Panc1 (cell line): ENCODE measurements around the gene ZDBF2. TPM values are rescaled to one million over a fixed set of nuclear protein-coding genes. Genes with fewer than 3 reads are reported as not detected.

Experiments
- ATAC-seq: fragments of 200-7000 bp; cut with Tn5 transposase; 2 replicates; pipeline ENCODE4 v1.9.1; 2020; ENCODE audit warnings: mild to moderate bottlenecking, moderate library complexity
- BruUV-seq: library from RNA; stranded (reverse); fragments of 400-500 nt; replicated peaks from 2 replicates; lab custom pipeline; 2021; lab: Mats Ljungman, UMichigan
- CTCF ChIA-PET: fragments of 300-600 bp; sonication (Branson Sonifier 250); formaldehyde crosslinking; loops from one replicate; lab custom pipeline; 2022; ENCODE audit warnings: antibody characterized with exemption; lab: Charles Lee
- POLR2A ChIA-PET: fragments of 300-600 bp; sonication (Branson Sonifier 250); formaldehyde crosslinking; loops from one replicate; lab custom pipeline; 2022; ENCODE audit warnings: antibody characterized with exemption; lab: Charles Lee
- DNase-seq: peaks from one replicate; pipeline ENCODE4 v3.0.0-alpha.2; 2010; ENCODE audit warnings: low read depth, low spot score
- H3K27ac ChIP-seq: 2 replicates; pipeline ENCODE4 v1.5.1; 2011; ENCODE audit warnings: mild to moderate bottlenecking, low read length, inconsistent platforms
- H3K27me3 ChIP-seq: fragments of 200-500 bp; sonication (Bioruptor generic); 2 replicates; pipeline ENCODE4 v1.6.0; 2014; ENCODE audit warnings: low read length, inconsistent platforms; ENCODE audit not compliant: control insufficient read depth, insufficient read depth
- H3K36me3 ChIP-seq: fragments of 200-500 bp; sonication (Bioruptor generic); 2 replicates; pipeline ENCODE4 v1.5.1; 2014; ENCODE audit warnings: inconsistent platforms, mild to moderate bottlenecking, low read length, moderate library complexity; ENCODE audit not compliant: control insufficient read depth, insufficient read depth
- H3K4me1 ChIP-seq: 2 replicates; pipeline ENCODE4 v1.5.1; 2011; ENCODE audit warnings: inconsistent platforms, mild to moderate bottlenecking, low read length, moderate library complexity; ENCODE audit not compliant: control insufficient read depth, insufficient read depth
- H3K4me3 ChIP-seq, 2 experiments: 2 replicates each; pipeline ENCODE4 v1.5.1; 2011 to 2012; ENCODE audit warnings: low read depth in 2 of 2, low read length in 2 of 2, mild to moderate bottlenecking in 2 of 2, inconsistent platforms in 1 of 2, moderate library complexity in 1 of 2
- H3K9me3 ChIP-seq: fragments of 200-500 bp; sonication (Bioruptor generic); 2 replicates; pipeline ENCODE4 v1.5.1; 2014; ENCODE audit warnings: low read depth, mild to moderate bottlenecking, inconsistent platforms, low read length, moderate library complexity; ENCODE audit not compliant: control insufficient read depth, insufficient read depth
- CTCF ChIP-seq: fragments of 450-650 bp; IDR thresholded peaks from 2 replicates; pipeline ENCODE4 v1.5.1; 2017; ENCODE audit warnings: mild to moderate bottlenecking
- POLR2AphosphoS5 ChIP-seq: IDR thresholded peaks from 2 replicates; pipeline ENCODE4 v1.6.1; 2012; ENCODE audit warnings: mild to moderate bottlenecking, low read depth, low read length, moderate library complexity
- REST ChIP-seq, 2 experiments: IDR thresholded peaks; 2 replicates each; pipeline ENCODE4 v1.6.1; 2011 to 2012; ENCODE audit warnings: low read depth in 2 of 2, control low read depth in 1 of 2, low read length in 1 of 2, mild to moderate bottlenecking in 1 of 2, moderate library complexity in 1 of 2; ENCODE audit not compliant: insufficient read depth in 1 of 2
- SIN3A ChIP-seq: IDR thresholded peaks from 2 replicates; pipeline ENCODE4 v1.6.1; 2012; ENCODE audit warnings: low read depth, mild to moderate bottlenecking, low read length, moderate library complexity, borderline replicate concordance; ENCODE audit not compliant: insufficient read depth
- TCF7L2 ChIP-seq: IDR thresholded peaks from 2 replicates; pipeline ENCODE4 v1.6.1; 2011; ENCODE audit warnings: mild to moderate bottlenecking, low read depth, low read length, inconsistent platforms
- in situ Hi-C: cut with HindIII; loops from 2 replicates; pipeline ENCODE4 v1.10.0; 2016; ENCODE audit warnings: low sequenced_read_pairs, low pct_unique_long_range_greater_than_20kb
- intact Hi-C: fragments of 100-400 bp; cut with micrococcal nuclease; formaldehyde crosslinking; loops from one replicate; pipeline ENCODE4 v1.10.0; 2022; ENCODE audit not compliant: unreplicated experiment
- total RNA-seq: library from RNA; stranded (reverse); gene quantifications from one replicate; pipeline ENCODE4 v1.2.1, GENCODE V29; 2021; ENCODE audit not compliant: unreplicated experiment

ZDBF2 gene
- total RNA-seq, 1 experiment from 2014 or later: 4.2 TPM

GRCh38 chr2:206328974-206329373, 54.5 kb downstream of the ZDBF2 start:
- Histone ChIP-seq H3K27me3 (no peaks in the 10 kb centered on the region), H3K4me1 (no peaks in the 10 kb centered on the region), H3K9me3 (no peaks in the 10 kb centered on the region), H3K36me3 (no peaks in the 10 kb centered on the region), H3K27ac (no peak overlapping the region), H3K4me3 (no peak overlapping the region)
- ATAC-seq: no peak
- TF ChIP-seq TCF7L2: no peak
- no peak for TF ChIP-seq CTCF
- no peak for TF ChIP-seq POLR2AphosphoS5
- TF ChIP-seq SIN3A: no peak
- TF ChIP-seq REST (IDR thresholded peaks at IDR 0.05; ENCODE audit: insufficient read depth in 1 of 2, low read depth in 2 of 2, low read length in 1 of 2): no peak
- in situ Hi-C loops (no loop called here), intact Hi-C loops (no loop called here)
- ChIA-PET POLR2A (no interaction called here), CTCF (no interaction called here)
- no peak for DNase-seq
- BruUV-seq: no TSS peak

- Histone ChIP-seq H3K27me3 (no peaks in the 10 kb centered on the region), H3K9me3 (no peaks in the 10 kb centered on the region), H3K4me3 (no peak overlapping the region), H3K4me1 (no peaks in the 10 kb centered on the region), H3K36me3 (no peaks in the 10 kb centered on the region), H3K27ac (no peak overlapping the region)
- POLR2A ChIA-PET: no interaction called here
- intact Hi-C loops: no loop called here
- no TSS peak for BruUV-seq
- in situ Hi-C loops: no loop called here
- CTCF ChIA-PET: no interaction called here
- ATAC-seq: no peak
- no peak for TF ChIP-seq REST (IDR thresholded peaks at IDR 0.05; ENCODE audit: insufficient read depth in 1 of 2, low read depth in 2 of 2, low read length in 1 of 2)
- no peak for DNase-seq
Observed at GRCh38 chr2:206336861-206337260, 62.4 kb downstream of the ZDBF2 start.
